ENCODE results near the gene IRGC. TPM values are rescaled to one million over a fixed set of nuclear protein-coding genes. Genes with fewer than 3 reads are reported as not detected.

IRGC gene
- total RNA-seq, 1 experiment from 2014 or later, result not detected

DNA sequence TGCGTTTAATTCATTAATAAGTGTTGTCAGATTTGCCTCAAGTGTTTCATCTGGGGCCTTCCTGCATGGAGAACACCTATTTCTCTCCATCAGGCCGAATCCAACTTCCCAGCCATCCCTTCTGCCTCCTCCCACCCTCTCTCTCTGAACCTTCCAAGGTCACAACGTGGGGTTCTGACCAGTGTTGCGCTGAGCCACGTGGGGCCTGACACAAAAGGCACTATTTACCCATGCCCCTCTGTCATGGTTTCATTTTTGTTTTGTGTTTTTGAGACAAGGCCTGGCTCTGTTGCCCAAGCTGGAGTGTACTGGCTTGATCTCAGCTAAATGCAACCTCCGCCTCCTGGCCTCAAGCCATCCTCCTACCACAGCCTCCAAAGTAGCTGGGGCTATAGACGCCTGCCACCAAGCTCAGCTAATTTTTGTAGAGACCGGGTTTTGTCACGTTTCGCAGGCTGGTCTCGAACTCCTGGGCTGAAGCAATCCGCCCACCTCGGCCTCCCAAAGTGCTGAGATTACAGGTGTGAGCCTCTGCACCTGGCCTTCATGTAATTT lies 8.6 kb upstream of the IRGC start:
- Histone ChIP-seq H3K36me3 (ENCODE audit: insufficient read depth, low read length) (no peaks in the 10 kb centered on the region), H3K9me2 (replicated peaks; ENCODE audit: insufficient read depth, low read length) (no peaks in the 10 kb centered on the region), H3K4me3 (ENCODE audit: low read length) (no peak overlapping the region), H3K27me3 (ENCODE audit: low read length) (no peaks in the 10 kb centered on the region), H4K20me1 (ENCODE audit: insufficient read depth, low read depth, low read length) (no peaks in the 10 kb centered on the region), H3K27ac (ENCODE audit: low read length) (no peak overlapping the region), H3K9ac (ENCODE audit: low read length) (no peak overlapping the region), H2AFZ (ENCODE audit: low read length) (no peak overlapping the region), H3K79me2 (ENCODE audit: low read length) (no peaks in the 10 kb centered on the region), H3K9me3 (ENCODE audit: low read length) (peaks cover 6% of the 10 kb centered on the region; the same call in 1 of the 2 replicates), H3K4me2 (ENCODE audit: low read depth, low read length, poor library complexity, severe bottlenecking) (no peak overlapping the region), H3K4me1 (ENCODE audit: low read length) (no peaks in the 10 kb centered on the region)
- DNase-seq, result no peak

DNA sequence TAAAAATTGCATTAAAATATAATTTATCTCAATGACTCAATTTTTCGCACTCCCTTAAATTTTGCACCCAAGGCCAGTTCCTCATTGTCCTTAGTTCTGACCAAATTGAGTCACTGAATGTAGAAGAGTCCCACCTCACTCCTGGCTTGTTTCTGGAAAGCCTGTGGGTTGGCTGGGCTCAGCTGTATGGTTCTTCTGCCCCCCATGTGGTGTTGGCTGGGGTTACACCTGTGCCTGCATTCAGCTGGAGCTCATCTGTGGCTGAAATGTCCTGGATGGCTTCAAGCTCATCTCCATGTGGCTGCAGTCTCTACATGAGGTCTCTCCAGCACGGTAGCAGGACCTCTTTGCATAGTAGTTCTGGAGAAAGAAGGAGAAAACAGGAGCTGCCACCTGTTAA lies 7.2 kb upstream of the IRGC start:
- Histone ChIP-seq H3K9me2 (replicated peaks; ENCODE audit: insufficient read depth, low read length) (no peaks in the 10 kb centered on the region), H2AFZ (ENCODE audit: low read length) (no peak overlapping the region)

DNA sequence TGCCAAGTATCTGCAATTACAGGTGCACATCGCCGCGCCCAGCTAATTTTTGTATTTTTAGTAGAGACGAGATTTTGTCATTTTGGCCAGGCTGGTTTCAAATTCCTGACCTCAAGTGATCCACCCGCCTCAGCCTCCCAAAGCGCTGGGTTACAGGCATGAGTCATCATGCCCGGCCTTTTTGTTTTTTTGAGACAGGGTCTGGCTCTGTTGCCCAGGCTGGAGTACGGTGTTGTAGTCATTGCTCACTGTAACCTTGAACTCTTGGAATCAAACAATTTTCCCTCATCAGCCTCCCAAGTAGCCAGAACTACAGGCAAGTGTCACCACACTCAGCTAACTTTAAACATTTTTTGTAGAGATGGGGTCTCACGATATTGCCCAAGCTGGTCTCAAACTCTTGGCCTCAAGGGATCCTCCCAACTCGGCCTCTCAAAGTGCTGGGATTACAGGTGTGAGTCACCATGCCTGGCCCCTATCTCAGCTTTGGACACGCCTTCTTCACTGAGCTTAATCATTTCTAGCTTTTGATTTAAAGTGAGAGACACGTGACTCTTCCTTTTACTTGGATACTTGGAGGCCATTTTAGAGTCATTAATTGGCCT lies 4.0 kb upstream of the IRGC start:
- H3K4me1 ChIP-seq (ENCODE audit: low read length), result no peaks in the 10 kb centered on the region
- peaks cover 6% of the 10 kb centered on the region; the same call in 1 of the 2 replicates for H3K9me3 ChIP-seq (ENCODE audit: low read length)
- no peak for DNase-seq
- H3K27ac ChIP-seq (ENCODE audit: low read length), result no peak overlapping the region
- no peaks in the 10 kb centered on the region for H3K36me3 ChIP-seq (ENCODE audit: insufficient read depth, low read length)
- H4K20me1 ChIP-seq (ENCODE audit: insufficient read depth, low read depth, low read length), result no peaks in the 10 kb centered on the region
- no peaks in the 10 kb centered on the region for H3K27me3 ChIP-seq (ENCODE audit: low read length)
- H3K4me3 ChIP-seq (ENCODE audit: low read length), result no peak overlapping the region
- no peak overlapping the region for H3K9ac ChIP-seq (ENCODE audit: low read length)
- no peak overlapping the region for H2AFZ ChIP-seq (ENCODE audit: low read length)
- H3K79me2 ChIP-seq (ENCODE audit: low read length), result no peaks in the 10 kb centered on the region
- H3K9me2 ChIP-seq (replicated peaks; ENCODE audit: insufficient read depth, low read length), result no peaks in the 10 kb centered on the region
- H3K4me2 ChIP-seq (ENCODE audit: low read depth, low read length, poor library complexity, severe bottlenecking), result no peak overlapping the region

More for the DNA sequence above, 7.2 kb upstream of the IRGC start:
- no peak for DNase-seq
- no peaks in the 10 kb centered on the region for H3K4me1 ChIP-seq (ENCODE audit: low read length)
- H3K27ac ChIP-seq (ENCODE audit: low read length), result no peak overlapping the region
- no peaks in the 10 kb centered on the region for H3K27me3 ChIP-seq (ENCODE audit: low read length)
- peaks cover 6% of the 10 kb centered on the region; the same call in 1 of the 2 replicates for H3K9me3 ChIP-seq (ENCODE audit: low read length)
- no peaks in the 10 kb centered on the region for H4K20me1 ChIP-seq (ENCODE audit: insufficient read depth, low read depth, low read length)
- no peaks in the 10 kb centered on the region for H3K79me2 ChIP-seq (ENCODE audit: low read length)
- no peaks in the 10 kb centered on the region for H3K36me3 ChIP-seq (ENCODE audit: insufficient read depth, low read length)
- H3K4me2 ChIP-seq (ENCODE audit: low read depth, low read length, poor library complexity, severe bottlenecking), result no peak overlapping the region
- no peak overlapping the region for H3K4me3 ChIP-seq (ENCODE audit: low read length)
- no peak overlapping the region for H3K9ac ChIP-seq (ENCODE audit: low read length)

DNA sequence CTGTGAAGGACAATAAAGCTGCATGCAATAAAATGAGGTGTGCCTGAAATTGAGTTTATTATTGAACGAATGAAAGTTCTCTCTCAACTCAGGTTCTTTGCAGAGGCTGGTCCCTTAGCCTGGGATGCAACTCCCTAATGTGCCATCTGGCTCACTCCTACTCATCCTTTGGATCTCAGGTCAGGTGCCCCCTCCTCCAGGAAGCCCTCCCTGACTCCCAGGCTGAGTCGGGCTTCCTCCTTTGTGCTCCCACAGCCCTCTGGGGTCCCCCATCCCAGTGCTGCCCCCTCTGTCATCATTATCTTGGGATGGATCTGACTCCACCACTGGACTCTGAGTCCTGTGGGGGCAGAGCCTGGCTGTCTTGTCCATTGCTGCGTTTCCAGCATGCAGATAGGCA lies 2.7 kb upstream of the IRGC start:
- H3K9ac ChIP-seq (ENCODE audit: low read length), result no peak overlapping the region
- no peaks in the 10 kb centered on the region for H3K36me3 ChIP-seq (ENCODE audit: insufficient read depth, low read length)
- H2AFZ ChIP-seq (ENCODE audit: low read length), result no peak overlapping the region
- H3K4me1 ChIP-seq (ENCODE audit: low read length), result no peaks in the 10 kb centered on the region
- no peak overlapping the region for H3K27ac ChIP-seq (ENCODE audit: low read length)
- H3K4me2 ChIP-seq (ENCODE audit: low read depth, low read length, poor library complexity, severe bottlenecking), result no peak overlapping the region
- no peaks in the 10 kb centered on the region for H3K9me2 ChIP-seq (replicated peaks; ENCODE audit: insufficient read depth, low read length)
- no peaks in the 10 kb centered on the region for H4K20me1 ChIP-seq (ENCODE audit: insufficient read depth, low read depth, low read length)
- H3K79me2 ChIP-seq (ENCODE audit: low read length), result no peaks in the 10 kb centered on the region
- DNase-seq, result no peak
- peaks cover 6% of the 10 kb centered on the region; the same call in 1 of the 2 replicates for H3K9me3 ChIP-seq (ENCODE audit: low read length)
- no peaks in the 10 kb centered on the region for H3K27me3 ChIP-seq (ENCODE audit: low read length)
- H3K4me3 ChIP-seq (ENCODE audit: low read length), result no peak overlapping the region

DNA sequence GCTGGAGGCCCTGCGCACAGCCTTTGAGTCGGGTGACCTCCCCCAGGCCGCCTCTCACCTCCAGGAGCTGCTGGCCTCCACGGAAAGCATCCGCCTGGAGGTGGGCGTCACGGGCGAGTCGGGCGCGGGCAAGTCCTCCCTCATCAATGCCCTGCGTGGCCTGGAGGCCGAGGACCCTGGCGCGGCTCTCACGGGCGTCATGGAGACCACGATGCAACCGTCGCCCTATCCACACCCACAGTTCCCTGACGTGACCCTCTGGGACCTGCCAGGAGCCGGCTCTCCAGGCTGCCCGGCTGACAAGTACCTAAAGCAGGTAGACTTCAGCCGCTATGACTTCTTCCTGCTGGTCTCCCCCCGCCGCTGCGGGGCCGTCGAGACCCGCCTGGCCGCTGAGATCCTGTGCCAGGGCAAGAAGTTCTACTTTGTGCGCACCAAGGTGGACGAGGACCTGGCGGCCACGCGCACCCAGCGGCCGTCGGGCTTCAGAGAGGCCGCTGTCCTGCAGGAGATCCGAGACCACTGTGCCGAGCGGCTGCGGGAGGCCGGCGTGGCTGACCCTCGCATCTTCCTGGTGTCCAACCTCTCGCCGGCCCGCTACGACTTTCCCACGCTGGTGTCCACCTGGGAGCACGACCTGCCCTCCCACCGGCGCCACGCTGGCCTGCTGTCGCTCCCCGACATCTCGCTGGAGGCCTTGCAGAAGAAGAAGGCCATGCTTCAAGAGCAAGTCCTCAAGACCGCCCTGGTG lies 2.9 kb downstream of the IRGC start:
- no peak for DNase-seq
- Histone ChIP-seq H3K27me3 (ENCODE audit: low read length) (no peaks in the 10 kb centered on the region), H4K20me1 (ENCODE audit: insufficient read depth, low read depth, low read length) (no peaks in the 10 kb centered on the region), H3K4me1 (ENCODE audit: low read length) (no peaks in the 10 kb centered on the region), H3K79me2 (ENCODE audit: low read length) (no peaks in the 10 kb centered on the region), H3K36me3 (ENCODE audit: insufficient read depth, low read length) (no peaks in the 10 kb centered on the region), H3K4me2 (ENCODE audit: low read depth, low read length, poor library complexity, severe bottlenecking) (no peak overlapping the region), H3K9me3 (ENCODE audit: low read length) (no peaks in the 10 kb centered on the region), H3K27ac (ENCODE audit: low read length) (no peak overlapping the region), H3K4me3 (ENCODE audit: low read length) (no peak overlapping the region), H3K9me2 (replicated peaks; ENCODE audit: insufficient read depth, low read length) (no peaks in the 10 kb centered on the region), H2AFZ (ENCODE audit: low read length) (no peak overlapping the region), H3K9ac (ENCODE audit: low read length) (no peak overlapping the region)

DNA sequence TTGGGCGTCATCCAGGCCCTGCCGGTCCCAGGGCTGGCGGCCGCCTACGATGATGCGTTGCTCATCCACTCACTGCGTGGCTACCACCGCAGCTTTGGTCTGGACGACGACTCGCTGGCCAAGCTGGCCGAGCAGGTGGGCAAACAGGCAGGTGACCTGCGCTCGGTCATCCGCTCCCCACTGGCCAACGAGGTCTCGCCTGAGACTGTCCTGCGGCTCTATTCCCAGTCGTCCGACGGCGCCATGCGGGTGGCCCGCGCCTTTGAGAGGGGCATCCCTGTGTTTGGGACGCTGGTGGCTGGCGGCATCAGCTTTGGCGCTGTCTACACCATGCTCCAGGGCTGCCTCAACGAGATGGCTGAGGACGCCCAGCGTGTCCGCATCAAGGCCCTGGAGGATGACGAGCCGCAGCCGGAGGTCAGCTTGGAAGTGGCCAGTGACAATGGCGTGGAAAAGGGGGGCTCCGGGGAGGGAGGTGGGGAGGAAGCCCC lies 3.5 kb downstream of the IRGC start:
- Histone ChIP-seq H3K4me1 (ENCODE audit: low read length) (no peaks in the 10 kb centered on the region), H3K36me3 (ENCODE audit: insufficient read depth, low read length) (no peaks in the 10 kb centered on the region), H3K4me3 (ENCODE audit: low read length) (no peak overlapping the region), H3K27me3 (ENCODE audit: low read length) (no peaks in the 10 kb centered on the region), H3K9ac (ENCODE audit: low read length) (no peak overlapping the region), H4K20me1 (ENCODE audit: insufficient read depth, low read depth, low read length) (no peaks in the 10 kb centered on the region), H3K9me2 (replicated peaks; ENCODE audit: insufficient read depth, low read length) (no peaks in the 10 kb centered on the region), H3K79me2 (ENCODE audit: low read length) (no peaks in the 10 kb centered on the region), H3K27ac (ENCODE audit: low read length) (no peak overlapping the region), H2AFZ (ENCODE audit: low read length) (no peak overlapping the region), H3K9me3 (ENCODE audit: low read length) (no peaks in the 10 kb centered on the region), H3K4me2 (ENCODE audit: low read depth, low read length, poor library complexity, severe bottlenecking) (no peak overlapping the region)
- DNase-seq, result no peak

DNA sequence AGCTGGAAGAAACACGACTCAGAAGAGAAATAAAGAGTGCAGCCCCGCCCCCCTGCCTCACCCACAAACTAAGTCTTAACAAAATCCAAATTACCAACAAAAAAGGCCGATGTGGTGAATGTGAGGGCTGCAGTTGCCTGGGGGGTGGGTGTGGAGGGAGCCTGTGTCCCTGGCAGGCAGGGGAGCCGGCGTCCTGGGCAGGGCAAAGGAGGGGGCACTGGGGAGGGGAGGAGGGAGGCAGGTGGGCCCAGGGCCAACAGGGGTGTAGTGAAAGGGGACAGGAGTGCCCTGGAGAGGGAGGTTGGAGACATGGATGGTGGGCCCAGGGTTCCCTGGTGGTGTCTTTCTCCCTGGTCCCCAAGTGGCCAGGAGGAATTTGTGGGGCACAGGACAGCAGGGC lies 4.0 kb downstream of the IRGC start:
- H3K9me3 ChIP-seq (ENCODE audit: low read length), result no peaks in the 10 kb centered on the region
- no peak overlapping the region for H3K4me3 ChIP-seq (ENCODE audit: low read length)
- H2AFZ ChIP-seq (ENCODE audit: low read length), result no peak overlapping the region
- H3K9me2 ChIP-seq (replicated peaks; ENCODE audit: insufficient read depth, low read length), result no peaks in the 10 kb centered on the region
- DNase-seq, result no peak
- H3K27me3 ChIP-seq (ENCODE audit: low read length), result no peaks in the 10 kb centered on the region
- H3K36me3 ChIP-seq (ENCODE audit: insufficient read depth, low read length), result no peaks in the 10 kb centered on the region
- H3K27ac ChIP-seq (ENCODE audit: low read length), result no peak overlapping the region
- H3K79me2 ChIP-seq (ENCODE audit: low read length), result no peaks in the 10 kb centered on the region
- no peak overlapping the region for H3K4me2 ChIP-seq (ENCODE audit: low read depth, low read length, poor library complexity, severe bottlenecking)
- H3K4me1 ChIP-seq (ENCODE audit: low read length), result no peaks in the 10 kb centered on the region
- H4K20me1 ChIP-seq (ENCODE audit: insufficient read depth, low read depth, low read length), result no peaks in the 10 kb centered on the region
- H3K9ac ChIP-seq (ENCODE audit: low read length), result no peak overlapping the region

DNA sequence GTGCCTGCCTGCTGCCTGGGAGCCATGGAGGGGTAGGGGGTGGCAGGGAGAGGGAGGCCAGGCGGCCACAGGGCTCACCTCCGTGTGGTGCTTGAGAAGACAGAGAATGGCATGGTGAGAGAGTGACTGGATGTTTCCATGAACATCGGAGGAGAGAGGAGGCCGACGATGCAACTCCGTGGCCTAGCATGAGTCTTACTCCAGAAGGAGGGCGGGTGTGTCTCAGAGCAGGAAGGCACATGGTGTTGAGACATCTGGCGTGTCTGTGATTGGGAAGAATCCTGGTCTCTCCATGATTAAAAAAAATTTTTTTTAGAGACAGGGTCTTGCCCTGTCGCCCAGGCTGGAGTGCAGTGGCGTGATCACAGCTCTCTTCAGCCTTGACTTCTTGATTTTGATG lies 5.1 kb downstream of the IRGC start:
- Histone ChIP-seq H2AFZ (ENCODE audit: low read length) (no peak overlapping the region), H3K9me3 (ENCODE audit: low read length) (no peaks in the 10 kb centered on the region), H3K4me1 (ENCODE audit: low read length) (no peaks in the 10 kb centered on the region), H3K4me3 (ENCODE audit: low read length) (no peak overlapping the region), H3K79me2 (ENCODE audit: low read length) (no peaks in the 10 kb centered on the region), H3K9ac (ENCODE audit: low read length) (no peak overlapping the region), H3K36me3 (ENCODE audit: insufficient read depth, low read length) (no peaks in the 10 kb centered on the region), H4K20me1 (ENCODE audit: insufficient read depth, low read depth, low read length) (no peaks in the 10 kb centered on the region), H3K9me2 (replicated peaks; ENCODE audit: insufficient read depth, low read length) (no peaks in the 10 kb centered on the region), H3K27ac (ENCODE audit: low read length) (no peak overlapping the region), H3K27me3 (ENCODE audit: low read length) (no peaks in the 10 kb centered on the region), H3K4me2 (ENCODE audit: low read depth, low read length, poor library complexity, severe bottlenecking) (no peak overlapping the region)
- no peak for DNase-seq
